Vein endothelial cell (primary cell): ENCODE results near the gene ZNF587. TPM values are rescaled to one million over a fixed set of nuclear protein-coding genes. Genes with fewer than 3 reads are reported as not detected.

ENCODE experiments used
- total RNA-seq: library from RNA; depleted of rRNA; stranded (reverse); fragments of >200 nt; gene quantifications from 2 replicates; pipeline ENCODE4 v1.2.3, GENCODE V29; 2012

The ZNF587 gene
- 30.1 and 46.1 TPM in 2 replicates for total RNA-seq

DNA sequence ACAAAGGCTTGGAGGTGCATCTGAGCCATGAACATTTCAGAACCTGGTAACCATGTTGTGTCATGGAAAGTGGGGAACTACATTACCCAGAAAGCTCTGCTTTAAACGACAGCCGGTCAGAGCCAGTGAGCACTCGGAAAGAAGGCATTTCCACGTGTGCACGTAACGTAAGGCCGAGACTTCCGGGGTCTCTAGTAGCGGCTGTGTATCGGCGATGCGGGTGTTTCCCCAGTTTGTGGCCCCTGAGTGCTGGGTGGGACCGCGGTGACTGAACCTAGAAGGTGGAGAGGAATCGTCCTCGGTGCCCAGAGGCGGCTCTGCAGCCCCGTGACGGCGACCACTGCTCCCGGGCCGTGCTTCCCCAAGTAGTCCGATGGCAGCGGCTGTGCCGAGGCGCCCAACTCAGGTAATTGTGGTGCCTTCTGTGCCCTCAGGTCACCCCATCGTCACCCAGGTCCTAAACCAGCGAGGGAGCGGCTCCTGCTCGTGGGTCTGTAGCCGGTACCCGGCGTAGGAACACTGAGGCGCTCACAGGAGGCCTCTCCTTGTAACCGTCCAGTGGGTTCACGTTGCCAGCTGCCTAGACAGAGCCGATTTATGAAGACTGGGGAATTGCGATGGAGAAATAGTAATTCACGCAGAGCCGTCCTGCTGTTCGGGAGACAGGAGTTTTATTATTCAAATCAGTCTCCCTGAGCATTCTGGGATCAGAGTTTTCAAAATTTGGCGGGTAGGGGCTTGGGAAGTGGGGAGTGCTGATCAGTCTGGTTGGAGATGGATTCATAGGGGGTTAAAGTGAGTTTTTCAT lies at the start of gene ZNF587:
Gene ZNF587 (plus strand): TSS at position 194 of the 808 bp plus-strand sequence. CDS start 180 bp downstream, at position 374.

GRCh38 chr19:57814505-57815246 lies 35.0 kb upstream of the ZNF587 start, which contains the start of gene ZNF552:
Gene ZNF552 (minus strand): TSS chr19:57814913. CDS start chr19:57814743, 170 bp downstream.

DNA sequence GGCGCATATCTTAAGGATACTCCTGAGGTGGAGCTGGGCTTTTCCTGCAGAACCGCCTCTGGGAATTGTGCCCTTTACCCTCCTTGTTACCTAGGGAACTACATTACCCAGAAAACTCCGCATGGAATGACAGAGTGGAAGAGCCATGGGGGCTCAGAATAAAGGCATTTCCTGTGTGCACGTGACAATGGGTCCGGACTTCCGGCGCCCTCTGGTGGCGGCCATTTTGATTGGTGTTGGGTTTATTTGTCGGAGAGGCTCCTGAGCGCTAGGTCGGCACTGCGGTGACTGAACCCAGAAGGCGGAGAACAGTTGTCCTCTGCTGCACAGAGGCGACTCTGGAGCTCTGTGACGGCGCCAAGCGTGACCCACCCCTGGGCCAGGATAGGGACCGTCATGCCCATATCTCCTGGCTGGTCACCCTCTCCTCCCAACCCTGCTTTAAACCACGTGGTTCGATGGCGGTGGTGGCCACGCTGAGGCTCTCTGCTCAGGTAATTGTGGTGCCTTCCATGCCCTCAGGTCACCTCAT lies 19.5 kb upstream of the ZNF587 start, which contains the start of gene ZNF587B:
Gene ZNF587B (plus strand): TSS at position 229 of the 532 bp plus-strand sequence. CDS start 230 bp downstream, at position 459.

DNA sequence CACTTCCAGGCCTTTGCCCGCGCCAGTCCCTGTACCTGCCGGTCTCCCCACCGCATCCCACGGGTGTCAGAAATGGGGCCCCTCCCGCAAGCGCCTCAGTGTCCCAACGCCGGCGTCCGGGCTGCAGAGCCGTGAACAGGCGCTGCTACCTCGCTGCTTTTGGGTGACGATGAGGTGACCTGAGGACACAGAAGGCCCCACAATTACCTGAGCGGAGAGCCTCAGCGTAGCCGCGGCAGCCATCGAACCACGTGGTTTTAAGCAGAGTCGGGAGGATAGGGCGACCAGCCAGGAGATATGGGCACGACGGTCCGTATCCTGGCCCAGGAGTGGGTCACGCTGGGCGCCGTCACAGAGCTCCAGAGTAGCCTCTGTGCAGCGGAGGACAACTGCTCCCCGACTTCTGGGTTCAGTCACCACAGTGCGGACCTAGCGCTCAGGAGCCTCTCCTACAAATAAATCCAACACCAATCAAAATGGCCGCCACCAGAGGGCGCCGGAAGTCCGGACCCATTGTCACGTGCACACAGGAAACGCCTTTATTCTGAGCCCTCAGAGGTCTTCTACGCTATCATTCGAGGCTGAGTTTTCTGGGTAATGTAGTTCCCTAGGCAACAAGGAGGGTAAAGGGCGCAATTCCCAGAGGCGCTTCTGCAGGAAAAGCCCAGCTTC lies 39.0 kb downstream of the ZNF587 start, which contains the start of gene ZNF814:
Gene ZNF814 (minus strand): TSS at position 478 of the 672 bp plus-strand sequence. CDS start 235 bp downstream, at position 243.

Other genes starting within 250 kb of the ZNF587 start
- 3.6 and 6.9 TPM in 2 replicates for gene ZNF530, start 250.0 kb upstream of the ZNF587 start, total RNA-seq
- gene ZNF134, start 235.6 kb upstream of the ZNF587 start, total RNA-seq: 19.3 and 21.5 TPM in 2 replicates
- 7.5 and 9.3 TPM in 2 replicates for gene ZNF211, start 216.7 kb upstream of the ZNF587 start, total RNA-seq
- gene ZSCAN4, start 180.9 kb upstream of the ZNF587 start, total RNA-seq: under 0.01 and 0.10 TPM in 2 replicates
- gene ZNF551, start 167.9 kb upstream of the ZNF587 start, total RNA-seq: 13.4 and 14.4 TPM in 2 replicates
- 0.33 and 3.7 TPM in 2 replicates for gene ZNF154, start 140.7 kb upstream of the ZNF587 start, total RNA-seq
- gene ZNF671, start 122.2 kb upstream of the ZNF587 start, total RNA-seq: 4.6 and 8.3 TPM in 2 replicates
- 14.9 and 15.7 TPM in 2 replicates for gene ZNF776, start 103.0 kb upstream of the ZNF587 start, total RNA-seq
- 15.0 and 17.6 TPM in 2 replicates for gene ZNF586, start 80.2 kb upstream of the ZNF587 start, total RNA-seq
- 5.6 and 8.9 TPM in 2 replicates for gene ZNF552, start 34.9 kb upstream of the ZNF587 start, total RNA-seq
- gene ZNF587B, start 19.6 kb upstream of the ZNF587 start, total RNA-seq: 22.5 and 25.3 TPM in 2 replicates
- gene ZNF814, start 39.2 kb downstream of the ZNF587 start, total RNA-seq: 4.2 and 11.1 TPM in 2 replicates
- gene ZNF417, start 66.7 kb downstream of the ZNF587 start, total RNA-seq: 8.8 and 12.4 TPM in 2 replicates
- gene ZNF418, start 85.5 kb downstream of the ZNF587 start, total RNA-seq: 2.9 and 3.6 TPM in 2 replicates
- 5.9 and 6.3 TPM in 2 replicates for gene ZNF256, start 97.8 kb downstream of the ZNF587 start, total RNA-seq
- gene C19orf18, start 124.7 kb downstream of the ZNF587 start, total RNA-seq: 0.57 TPM in 1 of 2 replicates, not detected in the other
- gene ZNF606, start 153.0 kb downstream of the ZNF587 start, total RNA-seq: 16.7 and 21.3 TPM in 2 replicates
- gene ZSCAN1, start 184.2 kb downstream of the ZNF587 start, total RNA-seq: not detected in 2 replicates
- gene ZNF135, start 209.4 kb downstream of the ZNF587 start, total RNA-seq: 0.98 and 2.1 TPM in 2 replicates
- 19.3 and 26.1 TPM in 2 replicates for gene ZSCAN18, start 248.4 kb downstream of the ZNF587 start, total RNA-seq